Breast epithelium (tissue), 4 donors: ENCODE data around the gene HELZ. TPM values are rescaled to one million over a fixed set of nuclear protein-coding genes. Genes with fewer than 3 reads are reported as not detected.

Experiments used
- DNase-seq, 2 donors: peaks; one replicate each; pipeline ENCODE4 v3.0.0-alpha.2; 2019; ENCODE audit warnings: low spot score in 2 of 2
- H3K27ac ChIP-seq, 2 donors: fragments of 200-600 bp; sonication (generic) in 1 of 2; one replicate each; pipeline ENCODE4 v1.5.1; 2016 to 2019; ENCODE audit warnings: mild to moderate bottlenecking in 1 of 2
- H3K27me3 ChIP-seq, 2 donors: fragments of 200-600 bp; sonication (generic) in 1 of 2; one replicate each; pipeline versions ENCODE4 v1.5.1 to v1.6.0; 2017 to 2019; ENCODE audit warnings: control low read depth in 1 of 2, mild to moderate bottlenecking in 1 of 2
- H3K36me3 ChIP-seq: fragments of 200-600 bp; one replicate; pipeline ENCODE4 v1.5.1; 2019
- H3K4me1 ChIP-seq, 2 donors: fragments of 200-600 bp; sonication (generic); one replicate each; pipeline ENCODE4 v1.5.1; 2016 to 2019; ENCODE audit warnings: control low read depth in 1 of 2
- H3K4me3 ChIP-seq, 3 donors: fragments of 200-600 bp; sonication (generic); 1 replicate in 2 of 3; 2 replicates in 1 of 3; pipeline ENCODE4 v1.5.1; 2016 to 2019; ENCODE audit warnings: mild to moderate bottlenecking in 3 of 3, moderate library complexity in 2 of 3
- H3K9me3 ChIP-seq, 2 donors: fragments of 200-600 bp; sonication (generic) in 1 of 2; one replicate each; pipeline ENCODE4 v1.5.1; 2016 to 2019; ENCODE audit warnings: control low read depth in 1 of 2
- CTCF ChIP-seq, 3 donors: fragments of 450-650 bp; IDR thresholded peaks; one replicate each; pipeline ENCODE4 v1.5.1; 2016 to 2017; ENCODE audit warnings: antibody characterized with exemption in 3 of 3, mild to moderate bottlenecking in 3 of 3, moderate library complexity in 3 of 3
- POLR2A ChIP-seq: fragments of 450-650 bp; IDR thresholded peaks from one replicate; pipeline ENCODE4 v1.6.1; 2016; ENCODE audit warnings: antibody characterized with exemption, mild to moderate bottlenecking, moderate library complexity
- POLR2AphosphoS5 ChIP-seq, 3 donors: sonication (generic); formaldehyde crosslinking; IDR thresholded peaks; one replicate each; pipeline ENCODE4 v1.6.1; 2017; ENCODE audit warnings: antibody characterized with exemption in 3 of 3
- intact Hi-C: fragments of 100-400 bp; cut with DNase I; formaldehyde crosslinking; loops from one replicate; pipeline ENCODE4 v1.15.1; 2023; ENCODE audit warnings: low total_unique reads
- total RNA-seq, 3 donors: library from RNA; depleted of rRNA; stranded (reverse); fragments of >200 nt; gene quantifications; one replicate each; pipeline ENCODE4 v1.1.0, GENCODE V29; 2016

HELZ gene
- total RNA-seq, 3 donors from 2014 or later = 66.5 to 104 (median 79.8) TPM

GRCh38 chr17:67078292-67078691, 166.7 kb downstream of the HELZ start:
- H3K27me3 ChIP-seq = no peaks in the 10 kb centered on the region
- H3K9me3 ChIP-seq = no peaks in the 10 kb centered on the region
- no peaks in the 10 kb centered on the region for H3K36me3 ChIP-seq
- intact Hi-C loops = no loop called here
- TF ChIP-seq POLR2A = no peak
- TF ChIP-seq POLR2AphosphoS5 (IDR thresholded peaks at IDR 0.05) = no peak
- TF ChIP-seq CTCF (IDR thresholded peaks at IDR 0.05) = no peak
- H3K4me1 ChIP-seq = no peaks in the 10 kb centered on the region
- no peak overlapping the region for H3K4me3 ChIP-seq
- DNase-seq = no peak
- no peak overlapping the region for H3K27ac ChIP-seq

- no peak for DNase-seq
- no peak overlapping the region for H3K27ac ChIP-seq
- no peaks in the 10 kb centered on the region for H3K4me1 ChIP-seq
- no peaks in the 10 kb centered on the region for H3K36me3 ChIP-seq
- no peak overlapping the region for H3K4me3 ChIP-seq
- intact Hi-C loops = no loop called here
- TF ChIP-seq POLR2AphosphoS5 (IDR thresholded peaks at IDR 0.05) = no peak
- no peak for TF ChIP-seq POLR2A
- TF ChIP-seq CTCF (IDR thresholded peaks at IDR 0.05) = no peak
- H3K27me3 ChIP-seq = no peaks in the 10 kb centered on the region
- H3K9me3 ChIP-seq = no peaks in the 10 kb centered on the region
Measured at GRCh38 chr17:67076290-67076689, 168.7 kb downstream of the HELZ start.

GRCh38 chr17:67074781-67075180, 170.2 kb downstream of the HELZ start:
- Histone ChIP-seq H3K9me3 (no peaks in the 10 kb centered on the region), H3K4me1 (no peaks in the 10 kb centered on the region), H3K27ac (no peak overlapping the region), H3K36me3 (no peaks in the 10 kb centered on the region), H3K4me3 (no peak overlapping the region), H3K27me3 (no peaks in the 10 kb centered on the region)
- TF ChIP-seq POLR2AphosphoS5 (IDR thresholded peaks at IDR 0.05) (no peak), POLR2A (no peak), CTCF (IDR thresholded peaks at IDR 0.05) (no peak)
- no peak for DNase-seq
- intact Hi-C loops = no loop called here

GRCh38 chr17:67072885-67073284, 172.1 kb downstream of the HELZ start:
- H3K27me3 ChIP-seq = no peaks in the 10 kb centered on the region
- no peaks in the 10 kb centered on the region for H3K4me1 ChIP-seq
- H3K27ac ChIP-seq = no peak overlapping the region
- no peak for DNase-seq
- TF ChIP-seq POLR2A (no peak), POLR2AphosphoS5 (IDR thresholded peaks at IDR 0.05) (no peak), CTCF (IDR thresholded peaks at IDR 0.05) (no peak)
- H3K4me3 ChIP-seq = no peak overlapping the region
- H3K36me3 ChIP-seq = no peaks in the 10 kb centered on the region
- no peaks in the 10 kb centered on the region for H3K9me3 ChIP-seq
- intact Hi-C loops = no loop called here

- Histone ChIP-seq H3K9me3 (no peaks in the 10 kb centered on the region), H3K36me3 (no peaks in the 10 kb centered on the region), H3K4me1 (no peaks in the 10 kb centered on the region), H3K4me3 (no peak overlapping the region), H3K27me3 (no peaks in the 10 kb centered on the region), H3K27ac (no peak overlapping the region)
- no peak for DNase-seq
- intact Hi-C loops = no loop called here
- TF ChIP-seq CTCF (IDR thresholded peaks at IDR 0.05) (no peak), POLR2A (no peak), POLR2AphosphoS5 (IDR thresholded peaks at IDR 0.05) (no peak)
Measured at GRCh38 chr17:67071595-67071994, 173.4 kb downstream of the HELZ start.
